ENCODE data around the gene CDK19. TPM values are rescaled to one million over a fixed set of nuclear protein-coding genes. Genes with fewer than 3 reads are reported as not detected.

Gene CDK19
- total and polyA plus RNA-seq, 9 of the 15 experiments (the other 6 are each of a cell fraction or from before 2014, with no cell fraction given), result 3.8 to 15.2 (median 7.4) TPM

GRCh38 chr6:110815411-110816409 is at the start of gene CDK19 (continued):
- TF ChIP-seq YBX1 (IDR thresholded peaks at IDR 0.05), result no peak
- no peak; the same call in 1 of the 2 replicates for TF ChIP-seq ZNF232 (CRISPR knock-in tag; IDR thresholded peaks at IDR 0.05)
- TF ChIP-seq, protein P1, sequence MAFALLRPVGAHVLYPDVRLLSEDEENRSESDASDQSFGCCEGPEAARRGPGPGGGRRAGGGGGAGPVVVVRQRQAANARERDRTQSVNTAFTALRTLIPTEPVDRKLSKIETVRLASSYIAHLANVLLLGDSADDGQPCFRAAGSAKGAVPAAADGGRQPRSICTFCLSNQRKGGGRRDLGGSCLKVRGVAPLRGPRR (CRISPR knock-in tag; IDR thresholded peaks at IDR 0.05), result no peak
- TF ChIP-seq ZKSCAN3 (CRISPR knock-in tag; IDR thresholded peaks at IDR 0.05), result no peak
- peak; percentile 60 for TF ChIP-seq FIP1L1 (IDR thresholded peaks at IDR 0.05; ENCODE audit: low read depth, low read length, poor library complexity, severe bottlenecking)
- TF ChIP-seq, protein P2, sequence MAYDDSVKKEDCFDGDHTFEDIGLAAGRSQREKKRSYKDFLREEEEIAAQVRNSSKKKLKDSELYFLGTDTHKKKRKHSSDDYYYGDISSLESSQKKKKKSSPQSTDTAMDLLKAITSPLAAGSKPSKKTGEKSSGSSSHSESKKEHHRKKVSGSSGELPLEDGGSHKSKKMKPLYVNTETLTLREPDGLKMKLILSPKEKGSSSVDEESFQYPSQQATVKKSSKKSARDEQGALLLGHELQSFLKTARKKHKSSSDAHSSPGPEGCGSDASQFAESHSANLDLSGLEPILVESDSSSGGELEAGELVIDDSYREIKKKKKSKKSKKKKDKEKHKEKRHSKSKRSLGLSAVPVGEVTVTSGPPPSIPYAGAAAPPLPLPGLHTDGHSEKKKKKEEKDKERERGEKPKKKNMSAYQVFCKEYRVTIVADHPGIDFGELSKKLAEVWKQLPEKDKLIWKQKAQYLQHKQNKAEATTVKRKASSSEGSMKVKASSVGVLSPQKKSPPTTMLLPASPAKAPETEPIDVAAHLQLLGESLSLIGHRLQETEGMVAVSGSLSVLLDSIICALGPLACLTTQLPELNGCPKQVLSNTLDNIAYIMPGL (CRISPR knock-in tag; IDR thresholded peaks at IDR 0.05), result peak; percentile 67
- TF ChIP-seq CREB1 (IDR thresholded peaks at IDR 0.05), result peak; percentile 77
- peak; percentile 74 for TF ChIP-seq CREB1 (CRISPR knock-in tag; IDR thresholded peaks at IDR 0.05)
- peak; percentile 93 for TF ChIP-seq HCFC1 (IDR thresholded peaks at IDR 0.05; ENCODE audit: low read depth, low read length)
- peak; percentile 76; the same call in 1 of the 2 replicates for TF ChIP-seq FOXJ2 (tag; IDR thresholded peaks at IDR 0.05)
- no peak for TF ChIP-seq ZFP36 (IDR thresholded peaks at IDR 0.05; ENCODE audit: low read depth, low read length, partially characterized antibody)
- TF ChIP-seq HDAC3 (IDR thresholded peaks at IDR 0.05; ENCODE audit: borderline replicate concordance, partially characterized antibody), result no peak
- TF ChIP-seq ZNF695 (CRISPR knock-in tag; IDR thresholded peaks at IDR 0.05), result no peak
- no peak for TF ChIP-seq HDAC6 (IDR thresholded peaks at IDR 0.05; ENCODE audit: low read depth, low read length)
- TF ChIP-seq MTA3 (IDR thresholded peaks at IDR 0.05; ENCODE audit: borderline replicate concordance), result peak; percentile 82
- TF ChIP-seq KDM5B (IDR thresholded peaks at IDR 0.05; ENCODE audit: insufficient replicate concordance, low read depth, low read length), result peak; percentile 89
- 0 out of 2 replicates have a peak, but pooled peaks have one; percentile 24 for TF ChIP-seq OTX1 (CRISPR knock-in tag; IDR thresholded peaks at IDR 0.05)
- 0 out of 2 replicates have a peak, but pooled peaks have one; percentile 16 for TF ChIP-seq ZNF384 (IDR thresholded peaks at IDR 0.05; ENCODE audit: low read depth, low read length)
- TF ChIP-seq, protein P3, sequence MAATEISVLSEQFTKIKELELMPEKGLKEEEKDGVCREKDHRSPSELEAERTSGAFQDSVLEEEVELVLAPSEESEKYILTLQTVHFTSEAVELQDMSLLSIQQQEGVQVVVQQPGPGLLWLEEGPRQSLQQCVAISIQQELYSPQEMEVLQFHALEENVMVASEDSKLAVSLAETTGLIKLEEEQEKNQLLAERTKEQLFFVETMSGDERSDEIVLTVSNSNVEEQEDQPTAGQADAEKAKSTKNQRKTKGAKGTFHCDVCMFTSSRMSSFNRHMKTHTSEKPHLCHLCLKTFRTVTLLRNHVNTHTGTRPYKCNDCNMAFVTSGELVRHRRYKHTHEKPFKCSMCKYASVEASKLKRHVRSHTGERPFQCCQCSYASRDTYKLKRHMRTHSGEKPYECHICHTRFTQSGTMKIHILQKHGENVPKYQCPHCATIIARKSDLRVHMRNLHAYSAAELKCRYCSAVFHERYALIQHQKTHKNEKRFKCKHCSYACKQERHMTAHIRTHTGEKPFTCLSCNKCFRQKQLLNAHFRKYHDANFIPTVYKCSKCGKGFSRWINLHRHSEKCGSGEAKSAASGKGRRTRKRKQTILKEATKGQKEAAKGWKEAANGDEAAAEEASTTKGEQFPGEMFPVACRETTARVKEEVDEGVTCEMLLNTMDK (IDR thresholded peaks at IDR 0.05; ENCODE audit: borderline replicate concordance, insufficient read depth, low read depth, low read length, poor library complexity, severe bottlenecking), result no peak
- TF ChIP-seq MCM5 (IDR thresholded peaks at IDR 0.05; ENCODE audit: low read depth), result no peak
- peak; percentile 35; the same call in 1 of the 2 replicates for TF ChIP-seq SOX6 (IDR thresholded peaks at IDR 0.05)
- TF ChIP-seq TRIM25 (IDR thresholded peaks at IDR 0.05; ENCODE audit: borderline replicate concordance), result no peak

All from K562 (cell line).